ENCODE measurements around the gene DCAF16.

DNA sequence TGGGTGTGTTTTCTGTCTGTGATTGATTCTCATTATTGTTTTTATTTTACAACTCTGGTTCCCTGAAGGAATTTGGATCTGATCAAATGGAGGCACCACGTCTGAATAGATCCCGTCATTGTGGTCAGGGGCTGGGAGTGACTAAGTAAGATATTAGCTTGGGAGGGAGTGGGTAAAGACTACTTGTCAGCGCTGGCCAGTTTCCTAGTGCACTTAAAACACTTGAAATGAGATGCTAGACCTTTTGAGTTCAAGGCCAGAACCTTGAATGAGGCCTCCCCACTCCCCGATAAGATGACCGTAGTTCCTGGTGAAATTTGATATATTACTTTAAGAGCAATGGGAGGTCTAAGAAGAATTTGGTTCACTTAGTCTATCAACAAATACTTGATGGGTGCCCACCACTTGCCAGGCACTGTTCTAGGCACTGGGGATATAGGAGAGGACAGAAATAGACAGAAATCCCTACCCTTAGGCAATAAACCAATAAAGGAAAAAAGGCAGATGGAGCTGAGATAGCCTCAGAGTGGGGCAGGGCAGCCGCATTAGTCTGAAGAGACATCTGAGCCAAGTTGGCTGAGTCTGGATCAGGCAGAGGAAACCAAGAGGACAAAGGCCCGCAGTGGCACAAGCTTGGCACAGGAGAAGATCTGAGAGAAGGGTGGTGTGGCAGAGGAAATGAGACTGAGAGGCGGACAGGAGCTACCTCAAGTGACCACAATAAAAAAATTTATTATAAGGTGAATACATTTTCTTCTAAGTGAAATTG is 41.0 kb downstream of the DCAF16 start:
- TF ChIP-seq, protein P1, sequence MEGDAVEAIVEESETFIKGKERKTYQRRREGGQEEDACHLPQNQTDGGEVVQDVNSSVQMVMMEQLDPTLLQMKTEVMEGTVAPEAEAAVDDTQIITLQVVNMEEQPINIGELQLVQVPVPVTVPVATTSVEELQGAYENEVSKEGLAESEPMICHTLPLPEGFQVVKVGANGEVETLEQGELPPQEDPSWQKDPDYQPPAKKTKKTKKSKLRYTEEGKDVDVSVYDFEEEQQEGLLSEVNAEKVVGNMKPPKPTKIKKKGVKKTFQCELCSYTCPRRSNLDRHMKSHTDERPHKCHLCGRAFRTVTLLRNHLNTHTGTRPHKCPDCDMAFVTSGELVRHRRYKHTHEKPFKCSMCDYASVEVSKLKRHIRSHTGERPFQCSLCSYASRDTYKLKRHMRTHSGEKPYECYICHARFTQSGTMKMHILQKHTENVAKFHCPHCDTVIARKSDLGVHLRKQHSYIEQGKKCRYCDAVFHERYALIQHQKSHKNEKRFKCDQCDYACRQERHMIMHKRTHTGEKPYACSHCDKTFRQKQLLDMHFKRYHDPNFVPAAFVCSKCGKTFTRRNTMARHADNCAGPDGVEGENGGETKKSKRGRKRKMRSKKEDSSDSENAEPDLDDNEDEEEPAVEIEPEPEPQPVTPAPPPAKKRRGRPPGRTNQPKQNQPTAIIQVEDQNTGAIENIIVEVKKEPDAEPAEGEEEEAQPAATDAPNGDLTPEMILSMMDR (tag by site-specific recombination; IDR thresholded peaks at IDR 0.05) = no peak
- TF ChIP-seq, protein P2, sequence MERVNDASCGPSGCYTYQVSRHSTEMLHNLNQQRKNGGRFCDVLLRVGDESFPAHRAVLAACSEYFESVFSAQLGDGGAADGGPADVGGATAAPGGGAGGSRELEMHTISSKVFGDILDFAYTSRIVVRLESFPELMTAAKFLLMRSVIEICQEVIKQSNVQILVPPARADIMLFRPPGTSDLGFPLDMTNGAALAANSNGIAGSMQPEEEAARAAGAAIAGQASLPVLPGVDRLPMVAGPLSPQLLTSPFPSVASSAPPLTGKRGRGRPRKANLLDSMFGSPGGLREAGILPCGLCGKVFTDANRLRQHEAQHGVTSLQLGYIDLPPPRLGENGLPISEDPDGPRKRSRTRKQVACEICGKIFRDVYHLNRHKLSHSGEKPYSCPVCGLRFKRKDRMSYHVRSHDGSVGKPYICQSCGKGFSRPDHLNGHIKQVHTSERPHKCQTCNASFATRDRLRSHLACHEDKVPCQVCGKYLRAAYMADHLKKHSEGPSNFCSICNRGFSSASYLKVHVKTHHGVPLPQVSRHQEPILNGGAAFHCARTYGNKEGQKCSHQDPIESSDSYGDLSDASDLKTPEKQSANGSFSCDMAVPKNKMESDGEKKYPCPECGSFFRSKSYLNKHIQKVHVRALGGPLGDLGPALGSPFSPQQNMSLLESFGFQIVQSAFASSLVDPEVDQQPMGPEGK (tag by site-specific recombination; IDR thresholded peaks at IDR 0.05) = no peak
- no peak for TF ChIP-seq ZNF221 (tag by site-specific recombination; IDR thresholded peaks at IDR 0.05; ENCODE audit: borderline replicate concordance)
- no peak for TF ChIP-seq SETDB1 (IDR thresholded peaks at IDR 0.05; ENCODE audit: insufficient read length, low read length)
- TF ChIP-seq, protein P3, sequence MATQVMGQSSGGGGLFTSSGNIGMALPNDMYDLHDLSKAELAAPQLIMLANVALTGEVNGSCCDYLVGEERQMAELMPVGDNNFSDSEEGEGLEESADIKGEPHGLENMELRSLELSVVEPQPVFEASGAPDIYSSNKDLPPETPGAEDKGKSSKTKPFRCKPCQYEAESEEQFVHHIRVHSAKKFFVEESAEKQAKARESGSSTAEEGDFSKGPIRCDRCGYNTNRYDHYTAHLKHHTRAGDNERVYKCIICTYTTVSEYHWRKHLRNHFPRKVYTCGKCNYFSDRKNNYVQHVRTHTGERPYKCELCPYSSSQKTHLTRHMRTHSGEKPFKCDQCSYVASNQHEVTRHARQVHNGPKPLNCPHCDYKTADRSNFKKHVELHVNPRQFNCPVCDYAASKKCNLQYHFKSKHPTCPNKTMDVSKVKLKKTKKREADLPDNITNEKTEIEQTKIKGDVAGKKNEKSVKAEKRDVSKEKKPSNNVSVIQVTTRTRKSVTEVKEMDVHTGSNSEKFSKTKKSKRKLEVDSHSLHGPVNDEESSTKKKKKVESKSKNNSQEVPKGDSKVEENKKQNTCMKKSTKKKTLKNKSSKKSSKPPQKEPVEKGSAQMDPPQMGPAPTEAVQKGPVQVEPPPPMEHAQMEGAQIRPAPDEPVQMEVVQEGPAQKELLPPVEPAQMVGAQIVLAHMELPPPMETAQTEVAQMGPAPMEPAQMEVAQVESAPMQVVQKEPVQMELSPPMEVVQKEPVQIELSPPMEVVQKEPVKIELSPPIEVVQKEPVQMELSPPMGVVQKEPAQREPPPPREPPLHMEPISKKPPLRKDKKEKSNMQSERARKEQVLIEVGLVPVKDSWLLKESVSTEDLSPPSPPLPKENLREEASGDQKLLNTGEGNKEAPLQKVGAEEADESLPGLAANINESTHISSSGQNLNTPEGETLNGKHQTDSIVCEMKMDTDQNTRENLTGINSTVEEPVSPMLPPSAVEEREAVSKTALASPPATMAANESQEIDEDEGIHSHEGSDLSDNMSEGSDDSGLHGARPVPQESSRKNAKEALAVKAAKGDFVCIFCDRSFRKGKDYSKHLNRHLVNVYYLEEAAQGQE (tag by site-specific recombination; IDR thresholded peaks at IDR 0.05) = no peak
